ENCODE measurements around the gene NHLRC1.

DNA sequence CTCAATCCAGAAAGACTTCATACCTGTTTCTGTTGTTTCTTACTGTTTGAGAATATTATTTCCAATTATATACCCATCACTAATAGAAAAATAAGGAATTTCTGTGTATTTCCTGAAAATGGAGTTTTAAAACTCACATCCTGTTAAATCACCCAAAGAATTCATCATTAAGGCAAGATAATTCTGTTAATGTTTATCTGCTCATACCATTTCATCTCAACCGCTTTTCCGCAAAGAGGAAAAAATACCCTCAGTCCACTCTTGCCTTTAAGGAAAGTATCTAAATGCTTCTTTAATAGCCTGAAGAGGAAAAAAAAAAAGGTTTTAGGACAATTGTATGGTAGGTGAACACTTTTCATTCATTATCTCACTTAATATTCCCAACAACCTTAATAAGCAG, 25.1 kb upstream of the NHLRC1 start:
- TF ChIP-seq, protein P1, sequence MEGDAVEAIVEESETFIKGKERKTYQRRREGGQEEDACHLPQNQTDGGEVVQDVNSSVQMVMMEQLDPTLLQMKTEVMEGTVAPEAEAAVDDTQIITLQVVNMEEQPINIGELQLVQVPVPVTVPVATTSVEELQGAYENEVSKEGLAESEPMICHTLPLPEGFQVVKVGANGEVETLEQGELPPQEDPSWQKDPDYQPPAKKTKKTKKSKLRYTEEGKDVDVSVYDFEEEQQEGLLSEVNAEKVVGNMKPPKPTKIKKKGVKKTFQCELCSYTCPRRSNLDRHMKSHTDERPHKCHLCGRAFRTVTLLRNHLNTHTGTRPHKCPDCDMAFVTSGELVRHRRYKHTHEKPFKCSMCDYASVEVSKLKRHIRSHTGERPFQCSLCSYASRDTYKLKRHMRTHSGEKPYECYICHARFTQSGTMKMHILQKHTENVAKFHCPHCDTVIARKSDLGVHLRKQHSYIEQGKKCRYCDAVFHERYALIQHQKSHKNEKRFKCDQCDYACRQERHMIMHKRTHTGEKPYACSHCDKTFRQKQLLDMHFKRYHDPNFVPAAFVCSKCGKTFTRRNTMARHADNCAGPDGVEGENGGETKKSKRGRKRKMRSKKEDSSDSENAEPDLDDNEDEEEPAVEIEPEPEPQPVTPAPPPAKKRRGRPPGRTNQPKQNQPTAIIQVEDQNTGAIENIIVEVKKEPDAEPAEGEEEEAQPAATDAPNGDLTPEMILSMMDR (IDR thresholded peaks at IDR 0.05), result no peak
- TF ChIP-seq POLR2A (IDR thresholded peaks at IDR 0.05), result no peak
